Lower lobe of right lung (tissue), 2 donors: ENCODE results near the gene RRP9. TPM values are rescaled to one million over a fixed set of nuclear protein-coding genes. Genes with fewer than 3 reads are reported as not detected.

Experiments
- ATAC-seq, 2 donors: fragments of 200-7000 bp; cut with Tn5 transposase; one replicate each; pipeline ENCODE4 v1.9.1; 2020 to 2022; ENCODE audit warnings: mild to moderate bottlenecking in 2 of 2, moderate library complexity in 2 of 2
- DNase-seq: peaks from one replicate; pipeline ENCODE4 v3.0.0-alpha.2; 2020
- H3K27ac ChIP-seq: fragments of 200-600 bp; one replicate; pipeline ENCODE4 v1.8.0; 2022
- H3K27me3 ChIP-seq: fragments of 200-600 bp; one replicate; pipeline ENCODE4 v1.8.0; 2022; ENCODE audit warnings: low read depth
- H3K36me3 ChIP-seq: fragments of 200-600 bp; one replicate; pipeline ENCODE4 v1.8.0; 2022; ENCODE audit warnings: mild to moderate bottlenecking
- H3K4me1 ChIP-seq: fragments of 200-600 bp; one replicate; pipeline ENCODE4 v1.8.0; 2022
- H3K4me3 ChIP-seq: fragments of 200-600 bp; one replicate; pipeline ENCODE4 v1.8.0; 2022; ENCODE audit warnings: mild to moderate bottlenecking
- H3K9me3 ChIP-seq: fragments of 200-600 bp; one replicate; pipeline ENCODE4 v1.8.0; 2022
- intact Hi-C: fragments of 100-400 bp; cut with DNase I; formaldehyde crosslinking; loops from one replicate; pipeline ENCODE4 v1.11.0; 2022
- total RNA-seq: library from RNA; stranded (reverse); fragmentation: NEBNext Ultra II Directional; extraction: Animal tissue kit (Norgen Biotek cat#: 25700); gene quantifications from one replicate; pipeline ENCODE4 v1.2.1, GENCODE V29; 2021
- TF ChIP-seq, protein P1 (sequence below): fragments of 200-600 bp; IDR thresholded peaks from one replicate; pipeline ENCODE4 v1.8.0; 2022; ENCODE audit warnings: antibody characterized with exemption, mild to moderate bottlenecking
- donor health status: DM: no; HTN: yes; CAD: no; lungs with severe emphysema.

Gene RRP9
- total RNA-seq, 1 donor from 2014 or later, result 16.2 TPM

DNA sequence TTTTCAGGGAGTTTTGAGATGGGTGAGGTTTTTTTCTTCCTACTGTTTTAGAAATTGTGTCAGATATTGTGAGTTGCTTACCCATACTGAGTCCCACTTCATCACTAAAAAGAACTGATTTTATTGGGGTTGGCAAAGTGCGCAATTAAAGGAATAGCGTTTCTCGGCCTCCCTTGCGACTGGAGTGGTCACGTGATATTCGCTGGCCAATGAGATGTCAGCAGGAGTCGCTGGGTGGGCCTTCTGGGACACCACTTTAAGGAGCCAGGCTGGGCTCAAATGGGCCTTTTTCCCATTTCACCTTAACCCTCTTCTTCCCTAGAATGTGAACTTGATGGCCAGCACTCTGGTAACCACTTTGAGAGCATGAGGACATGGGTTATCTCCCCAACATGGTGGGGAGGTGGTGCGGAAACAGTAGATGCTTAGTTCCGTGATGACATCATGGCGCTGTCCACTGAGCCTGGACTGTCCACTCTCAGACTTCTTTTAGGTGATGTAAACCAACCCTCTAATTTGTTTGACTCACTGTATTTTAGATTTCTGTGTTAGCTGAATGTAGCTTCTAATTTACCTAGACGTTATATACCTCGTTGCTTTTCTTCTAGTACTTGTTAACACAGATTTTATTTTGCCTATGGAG lies 53.1 kb downstream of the RRP9 start:
- Histone ChIP-seq H3K36me3 (no peaks in the 10 kb centered on the region), H3K27me3 (peaks cover 7% of the 10 kb centered on the region), H3K4me1 (no peaks in the 10 kb centered on the region), H3K9me3 (no peaks in the 10 kb centered on the region), H3K27ac (no peak overlapping the region), H3K4me3 (no peak overlapping the region)
- TF ChIP-seq, protein P1, sequence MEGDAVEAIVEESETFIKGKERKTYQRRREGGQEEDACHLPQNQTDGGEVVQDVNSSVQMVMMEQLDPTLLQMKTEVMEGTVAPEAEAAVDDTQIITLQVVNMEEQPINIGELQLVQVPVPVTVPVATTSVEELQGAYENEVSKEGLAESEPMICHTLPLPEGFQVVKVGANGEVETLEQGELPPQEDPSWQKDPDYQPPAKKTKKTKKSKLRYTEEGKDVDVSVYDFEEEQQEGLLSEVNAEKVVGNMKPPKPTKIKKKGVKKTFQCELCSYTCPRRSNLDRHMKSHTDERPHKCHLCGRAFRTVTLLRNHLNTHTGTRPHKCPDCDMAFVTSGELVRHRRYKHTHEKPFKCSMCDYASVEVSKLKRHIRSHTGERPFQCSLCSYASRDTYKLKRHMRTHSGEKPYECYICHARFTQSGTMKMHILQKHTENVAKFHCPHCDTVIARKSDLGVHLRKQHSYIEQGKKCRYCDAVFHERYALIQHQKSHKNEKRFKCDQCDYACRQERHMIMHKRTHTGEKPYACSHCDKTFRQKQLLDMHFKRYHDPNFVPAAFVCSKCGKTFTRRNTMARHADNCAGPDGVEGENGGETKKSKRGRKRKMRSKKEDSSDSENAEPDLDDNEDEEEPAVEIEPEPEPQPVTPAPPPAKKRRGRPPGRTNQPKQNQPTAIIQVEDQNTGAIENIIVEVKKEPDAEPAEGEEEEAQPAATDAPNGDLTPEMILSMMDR, result no peak
- ATAC-seq, result no peak
- DNase-seq, result no peak
- intact Hi-C loops, result no loop called here

DNA sequence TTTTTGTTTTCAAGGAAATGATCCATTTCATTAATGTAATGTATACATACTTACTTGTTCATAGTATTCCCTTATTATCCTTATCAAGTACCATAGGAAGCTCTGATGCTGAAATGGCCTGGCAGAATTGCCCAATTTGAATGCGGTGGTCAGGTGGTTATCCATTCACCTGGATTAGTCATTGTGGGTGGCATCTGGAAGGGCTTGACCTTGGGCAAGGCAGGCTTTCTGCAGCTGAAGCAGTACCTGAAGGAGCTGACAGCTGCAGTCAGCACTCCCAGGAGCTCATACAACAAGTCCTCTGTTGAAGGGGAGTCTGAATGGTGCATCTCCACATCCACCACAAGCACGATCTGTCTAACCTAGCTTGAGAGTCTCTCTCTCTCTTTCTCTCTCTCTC lies 54.1 kb downstream of the RRP9 start:
- H3K9me3 ChIP-seq, result no peaks in the 10 kb centered on the region
- no peak for DNase-seq
- no peak overlapping the region for H3K4me3 ChIP-seq
- TF ChIP-seq, protein P1, result no peak
- no peaks in the 10 kb centered on the region for H3K36me3 ChIP-seq
- peaks cover under 1% of the 10 kb centered on the region for H3K27me3 ChIP-seq
- intact Hi-C loops, result no loop called here
- H3K4me1 ChIP-seq, result no peaks in the 10 kb centered on the region
- no peak for ATAC-seq
- no peak overlapping the region for H3K27ac ChIP-seq

DNA sequence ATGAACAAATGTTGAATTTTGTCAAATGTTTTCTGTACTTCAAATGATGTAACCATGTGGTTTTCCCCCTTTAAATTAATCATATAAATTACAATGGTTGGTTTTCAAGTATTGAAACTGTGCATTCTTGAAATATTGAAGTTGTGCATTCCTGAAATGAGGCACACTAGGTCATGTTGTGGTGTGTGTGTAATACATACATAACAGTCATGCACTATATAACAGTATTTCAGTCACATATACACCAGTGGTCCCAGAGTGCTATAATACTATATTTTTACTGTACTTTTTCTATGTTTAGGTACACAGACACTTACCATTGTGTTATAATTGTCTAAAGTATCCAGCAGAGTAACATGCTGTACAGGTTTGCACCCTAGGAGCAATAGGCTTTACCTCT lies 55.3 kb downstream of the RRP9 start:
- no peak for ATAC-seq
- DNase-seq, result no peak
- intact Hi-C loops, result no loop called here

More for the DNA sequence above, 55.3 kb downstream of the RRP9 start:
- Histone ChIP-seq H3K27me3 (no peaks in the 10 kb centered on the region), H3K4me1 (no peaks in the 10 kb centered on the region), H3K4me3 (no peak overlapping the region), H3K27ac (no peak overlapping the region), H3K9me3 (no peaks in the 10 kb centered on the region), H3K36me3 (no peaks in the 10 kb centered on the region)
- TF ChIP-seq, protein P1, result no peak

Other genes starting within 250 kb of the RRP9 start
- gene GRM2, start 234.8 kb downstream of the RRP9 start, total RNA-seq, result 0.15 TPM
- not detected for gene IQCF6, start 162.7 kb downstream of the RRP9 start, total RNA-seq
- not detected for gene IQCF2, start 80.3 kb downstream of the RRP9 start, total RNA-seq
- gene IQCF5, start 66.3 kb downstream of the RRP9 start, total RNA-seq, result not detected
- gene IQCF1, start 38.6 kb downstream of the RRP9 start, total RNA-seq, result not detected
- 24.6 TPM for gene PARP3, start 459 bp upstream of the RRP9 start, total RNA-seq
- not detected for gene GPR62, start 13.5 kb upstream of the RRP9 start, total RNA-seq
- gene PCBP4, start 25.6 kb upstream of the RRP9 start, total RNA-seq, result 24.6 TPM
- gene ABHD14B, start 32.1 kb upstream of the RRP9 start, total RNA-seq, result 48.8 TPM
- 17.8 TPM for gene ABHD14A, start 33.2 kb upstream of the RRP9 start, total RNA-seq
- gene ACY1, start 41.6 kb upstream of the RRP9 start, total RNA-seq, result 20.6 TPM
- gene RPL29, start 54.0 kb upstream of the RRP9 start, total RNA-seq, result 765 TPM
- gene DUSP7, start 114.7 kb upstream of the RRP9 start, total RNA-seq, result 28.8 TPM
- gene POC1A, start 212.5 kb upstream of the RRP9 start, total RNA-seq, result 2.7 TPM